ENCODE results near the gene RALGAPA2.

Gene RALGAPA2

DNA sequence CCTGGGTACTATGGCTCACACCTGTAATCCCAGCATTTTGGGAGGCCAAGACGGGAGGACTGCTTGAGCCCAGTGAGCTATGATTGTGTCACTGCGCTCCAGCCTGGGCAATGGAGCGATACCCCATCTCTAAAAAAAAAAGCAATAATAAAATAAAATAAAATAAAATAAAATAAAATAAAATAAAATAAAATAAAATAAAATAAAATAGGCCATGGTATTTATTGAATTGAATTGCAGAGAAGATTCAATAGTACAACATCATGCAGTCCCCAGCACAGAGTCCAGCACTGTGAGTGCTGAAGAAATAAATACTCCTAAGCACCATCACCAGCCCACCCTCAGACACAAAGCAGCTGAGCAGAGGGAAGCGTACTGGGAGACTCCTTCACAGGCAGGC, 144.7 kb downstream of the RALGAPA2 start:
- no peak for DNase-seq (ENCODE audit: low read depth)
- Histone ChIP-seq H3K27me3 (replicated peaks; ENCODE audit: control insufficient read depth, insufficient read depth, low read length) (no peaks in the 10 kb centered on the region), H3K4me3 (ENCODE audit: low read length) (no peak overlapping the region), H3K4me1 (ENCODE audit: control insufficient read depth, insufficient read depth, low read length) (no peaks in the 10 kb centered on the region), H3K9me3 (ENCODE audit: control insufficient read depth, low read length) (no peaks in the 10 kb centered on the region), H3K36me3 (ENCODE audit: control insufficient read depth, insufficient read depth, low read length, severe bottlenecking) (peaks cover 5% of the 10 kb centered on the region), H3K9ac (ENCODE audit: low read length) (no peak overlapping the region)

DNA sequence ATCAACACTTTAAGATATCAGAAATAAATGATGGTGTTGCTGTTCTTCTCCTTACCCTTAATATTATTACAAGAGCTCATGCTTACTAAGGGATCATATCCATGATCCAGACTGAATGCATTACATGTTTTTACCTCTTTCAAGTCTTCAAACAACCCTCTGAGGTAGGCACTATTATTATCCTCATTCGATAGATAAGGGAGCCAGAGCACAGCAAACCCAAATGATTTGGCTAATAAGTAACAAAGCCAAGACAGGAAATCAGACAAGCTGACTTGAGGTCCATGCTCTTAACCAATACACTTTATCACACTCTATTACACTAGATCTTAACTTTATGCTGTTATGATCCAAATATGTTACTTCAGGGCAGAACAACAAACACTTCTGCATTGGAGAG, 145.9 kb downstream of the RALGAPA2 start:
- Histone ChIP-seq H3K36me3 (ENCODE audit: control insufficient read depth, insufficient read depth, low read length, severe bottlenecking) (peaks cover 5% of the 10 kb centered on the region), H3K9me3 (ENCODE audit: control insufficient read depth, low read length) (no peaks in the 10 kb centered on the region), H3K4me3 (ENCODE audit: low read length) (no peak overlapping the region), H3K9ac (ENCODE audit: low read length) (no peak overlapping the region), H3K4me1 (ENCODE audit: control insufficient read depth, insufficient read depth, low read length) (no peaks in the 10 kb centered on the region), H3K27me3 (replicated peaks; ENCODE audit: control insufficient read depth, insufficient read depth, low read length) (no peaks in the 10 kb centered on the region)
- no peak for DNase-seq (ENCODE audit: low read depth)

GRCh38 chr20:20564279-20564678, 148.2 kb downstream of the RALGAPA2 start:
- Histone ChIP-seq H3K36me3 (ENCODE audit: control insufficient read depth, insufficient read depth, low read length, severe bottlenecking) (no peaks in the 10 kb centered on the region), H3K9me3 (ENCODE audit: control insufficient read depth, low read length) (no peaks in the 10 kb centered on the region), H3K27me3 (replicated peaks; ENCODE audit: control insufficient read depth, insufficient read depth, low read length) (no peaks in the 10 kb centered on the region), H3K4me1 (ENCODE audit: control insufficient read depth, insufficient read depth, low read length) (no peaks in the 10 kb centered on the region), H3K9ac (ENCODE audit: low read length) (no peak overlapping the region), H3K4me3 (ENCODE audit: low read length) (no peak overlapping the region)
- no peak for DNase-seq (ENCODE audit: low read depth)

DNA sequence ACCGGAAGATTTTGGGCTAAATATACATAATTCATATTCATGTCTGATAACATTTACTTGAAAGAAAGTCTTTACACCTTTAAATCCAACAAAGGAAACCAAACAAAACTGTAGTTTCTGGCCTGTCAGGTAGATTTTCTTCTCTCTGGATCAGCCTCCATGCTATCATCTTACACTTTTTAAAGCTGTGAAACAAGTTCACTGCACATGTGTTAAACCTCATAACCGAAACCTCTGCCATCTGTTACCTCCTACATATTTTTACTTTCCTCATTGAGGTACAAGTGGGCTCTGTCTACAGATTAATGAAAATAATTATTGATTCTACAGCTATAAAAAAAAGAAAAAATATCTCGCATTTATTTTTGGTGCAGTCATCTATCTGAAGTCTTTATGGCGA, 149.9 kb downstream of the RALGAPA2 start:
- Histone ChIP-seq H3K9ac (ENCODE audit: low read length) (no peak overlapping the region), H3K36me3 (ENCODE audit: control insufficient read depth, insufficient read depth, low read length, severe bottlenecking) (no peaks in the 10 kb centered on the region), H3K4me1 (ENCODE audit: control insufficient read depth, insufficient read depth, low read length) (no peaks in the 10 kb centered on the region), H3K9me3 (ENCODE audit: control insufficient read depth, low read length) (no peaks in the 10 kb centered on the region), H3K4me3 (ENCODE audit: low read length) (no peak overlapping the region), H3K27me3 (replicated peaks; ENCODE audit: control insufficient read depth, insufficient read depth, low read length) (no peaks in the 10 kb centered on the region)
- no peak for DNase-seq (ENCODE audit: low read depth)

DNA sequence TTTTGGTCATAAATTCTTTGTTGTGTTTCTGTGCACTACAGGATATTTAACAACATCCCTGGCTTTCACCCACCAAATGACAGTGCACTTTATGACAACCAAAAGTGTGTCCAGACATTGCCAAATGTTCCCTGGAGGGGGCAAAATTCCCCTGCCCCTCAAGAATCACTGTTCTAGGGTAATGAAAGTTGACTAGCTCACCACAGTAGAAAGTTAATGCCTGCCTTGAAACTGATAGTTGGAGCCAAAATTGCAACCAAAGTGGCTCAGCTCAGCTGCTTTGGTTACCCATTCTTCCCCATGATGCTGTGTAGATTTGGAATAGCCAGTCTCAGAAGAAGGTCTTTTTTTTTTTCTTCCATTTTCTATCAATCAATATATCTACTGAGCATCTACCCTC, 150.6 kb downstream of the RALGAPA2 start:
- Histone ChIP-seq H3K9ac (ENCODE audit: low read length) (no peak overlapping the region), H3K4me3 (ENCODE audit: low read length) (no peak overlapping the region), H3K4me1 (ENCODE audit: control insufficient read depth, insufficient read depth, low read length) (no peaks in the 10 kb centered on the region), H3K36me3 (ENCODE audit: control insufficient read depth, insufficient read depth, low read length, severe bottlenecking) (no peaks in the 10 kb centered on the region), H3K27me3 (replicated peaks; ENCODE audit: control insufficient read depth, insufficient read depth, low read length) (no peaks in the 10 kb centered on the region), H3K9me3 (ENCODE audit: control insufficient read depth, low read length) (no peaks in the 10 kb centered on the region)
- DNase-seq (ENCODE audit: low read depth) = no peak

DNA sequence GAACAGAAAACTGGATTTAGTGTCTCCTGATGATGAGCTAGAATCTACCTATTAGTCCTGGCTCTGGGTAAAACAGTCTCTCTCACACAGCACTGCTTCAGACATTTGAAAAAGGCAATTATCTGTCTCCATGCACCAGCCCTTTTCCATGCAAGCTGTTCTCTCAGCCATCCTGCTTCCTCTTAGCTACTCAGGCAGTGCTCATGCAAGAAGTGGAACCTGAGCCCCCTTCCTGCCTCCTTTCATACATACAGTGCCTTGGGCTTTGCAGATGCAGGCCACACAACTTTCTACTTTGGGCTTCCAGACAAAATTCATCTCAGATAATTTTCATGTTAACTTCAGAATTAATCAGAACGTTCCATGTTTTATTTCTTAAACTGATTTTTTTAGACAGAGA, 151.3 kb downstream of the RALGAPA2 start:
- no peaks in the 10 kb centered on the region for H3K4me1 ChIP-seq (ENCODE audit: control insufficient read depth, insufficient read depth, low read length)
- no peak overlapping the region for H3K4me3 ChIP-seq (ENCODE audit: low read length)
- H3K9ac ChIP-seq (ENCODE audit: low read length) = no peak overlapping the region
- DNase-seq (ENCODE audit: low read depth) = no peak
- no peaks in the 10 kb centered on the region for H3K9me3 ChIP-seq (ENCODE audit: control insufficient read depth, low read length)
- H3K36me3 ChIP-seq (ENCODE audit: control insufficient read depth, insufficient read depth, low read length, severe bottlenecking) = peaks cover 2% of the 10 kb centered on the region
- no peaks in the 10 kb centered on the region for H3K27me3 ChIP-seq (replicated peaks; ENCODE audit: control insufficient read depth, insufficient read depth, low read length)

- Histone ChIP-seq H3K4me1 (ENCODE audit: control insufficient read depth, insufficient read depth, low read length) (no peaks in the 10 kb centered on the region), H3K4me3 (ENCODE audit: low read length) (no peak overlapping the region), H3K36me3 (ENCODE audit: control insufficient read depth, insufficient read depth, low read length, severe bottlenecking) (peaks cover 6% of the 10 kb centered on the region), H3K9ac (ENCODE audit: low read length) (no peak overlapping the region), H3K9me3 (ENCODE audit: control insufficient read depth, low read length) (no peaks in the 10 kb centered on the region), H3K27me3 (replicated peaks; ENCODE audit: control insufficient read depth, insufficient read depth, low read length) (no peaks in the 10 kb centered on the region)
- DNase-seq (ENCODE audit: low read depth) = no peak
These were observed 155.0 kb downstream of the RALGAPA2 start for GRCh38 chr20:20557406-20557805.

DNA sequence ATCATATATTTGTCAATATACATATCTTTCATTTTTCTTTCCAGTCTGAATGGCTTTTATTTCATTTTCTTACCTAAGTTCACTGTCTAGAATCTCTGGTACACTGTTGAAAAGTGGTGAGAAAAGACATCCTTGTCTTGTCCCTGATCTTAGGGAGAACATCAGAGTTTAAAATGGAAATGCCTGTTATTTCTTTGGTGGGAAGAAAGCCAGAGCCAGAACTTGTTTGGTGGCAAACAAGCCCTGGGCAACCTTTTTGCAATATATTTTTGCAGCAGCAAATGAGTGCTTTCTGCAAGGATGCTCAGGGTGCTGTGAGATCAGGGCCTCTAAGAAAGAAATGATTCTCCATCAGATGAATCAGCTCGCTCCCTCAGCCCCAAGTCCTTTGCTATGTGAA, 156.6 kb downstream of the RALGAPA2 start:
- Histone ChIP-seq H3K4me3 (ENCODE audit: low read length) (no peak overlapping the region), H3K4me1 (ENCODE audit: control insufficient read depth, insufficient read depth, low read length) (no peaks in the 10 kb centered on the region), H3K9me3 (ENCODE audit: control insufficient read depth, low read length) (no peaks in the 10 kb centered on the region), H3K36me3 (ENCODE audit: control insufficient read depth, insufficient read depth, low read length, severe bottlenecking) (peaks cover 6% of the 10 kb centered on the region), H3K9ac (ENCODE audit: low read length) (no peak overlapping the region), H3K27me3 (replicated peaks; ENCODE audit: control insufficient read depth, insufficient read depth, low read length) (no peaks in the 10 kb centered on the region)
- no peak for DNase-seq (ENCODE audit: low read depth)

DNA sequence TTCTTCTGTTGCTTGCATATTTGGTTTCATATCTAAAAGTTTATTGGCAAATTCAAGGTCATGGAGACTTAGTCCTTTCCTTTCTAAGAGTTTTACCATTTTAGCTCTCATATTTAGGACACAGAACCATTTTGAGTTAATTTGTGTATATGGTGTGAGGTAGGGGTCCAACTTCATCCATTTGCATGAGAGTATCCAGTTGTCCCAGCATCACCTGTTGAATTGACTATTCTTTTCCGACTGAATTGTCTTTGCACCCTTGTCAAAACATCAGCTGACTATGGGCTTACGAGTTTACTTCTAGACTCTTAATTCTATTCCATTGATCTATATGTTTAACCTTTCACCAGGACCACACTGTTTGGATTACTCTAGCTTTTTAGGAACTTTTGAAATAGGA, 157.5 kb downstream of the RALGAPA2 start:
- H3K9me3 ChIP-seq (ENCODE audit: control insufficient read depth, low read length) = no peaks in the 10 kb centered on the region
- peaks cover 6% of the 10 kb centered on the region for H3K36me3 ChIP-seq (ENCODE audit: control insufficient read depth, insufficient read depth, low read length, severe bottlenecking)
- no peaks in the 10 kb centered on the region for H3K27me3 ChIP-seq (replicated peaks; ENCODE audit: control insufficient read depth, insufficient read depth, low read length)
- no peak for DNase-seq (ENCODE audit: low read depth)
- H3K4me3 ChIP-seq (ENCODE audit: low read length) = no peak overlapping the region
- H3K4me1 ChIP-seq (ENCODE audit: control insufficient read depth, insufficient read depth, low read length) = no peaks in the 10 kb centered on the region
- no peak overlapping the region for H3K9ac ChIP-seq (ENCODE audit: low read length)

DNA sequence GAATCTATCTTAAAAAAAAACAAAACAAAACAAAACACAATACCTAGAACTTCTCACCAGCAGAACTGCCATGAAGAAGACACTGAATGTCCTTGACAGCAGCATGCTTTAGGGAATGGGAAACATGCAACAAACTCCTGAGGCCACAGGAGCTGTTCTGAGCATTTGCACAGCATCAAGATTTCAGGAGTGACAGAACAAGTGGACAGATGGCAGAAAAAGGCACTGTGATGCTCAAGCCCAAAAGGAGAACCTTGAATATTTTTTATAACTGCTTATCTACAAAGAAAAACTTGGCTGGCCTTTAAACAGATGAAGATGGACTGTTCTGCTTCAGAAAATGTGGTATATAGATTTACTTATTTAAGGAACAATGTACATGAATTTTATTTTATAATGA, 158.9 kb downstream of the RALGAPA2 start:
- Histone ChIP-seq H3K27me3 (replicated peaks; ENCODE audit: control insufficient read depth, insufficient read depth, low read length) (no peaks in the 10 kb centered on the region), H3K9me3 (ENCODE audit: control insufficient read depth, low read length) (no peaks in the 10 kb centered on the region), H3K9ac (ENCODE audit: low read length) (no peak overlapping the region), H3K36me3 (ENCODE audit: control insufficient read depth, insufficient read depth, low read length, severe bottlenecking) (peaks cover 6% of the 10 kb centered on the region), H3K4me1 (ENCODE audit: control insufficient read depth, insufficient read depth, low read length) (no peaks in the 10 kb centered on the region), H3K4me3 (ENCODE audit: low read length) (no peak overlapping the region)
- no peak for DNase-seq (ENCODE audit: low read depth)

GRCh38 chr20:20552076-20552475, 160.4 kb downstream of the RALGAPA2 start:
- no peak overlapping the region for H3K4me3 ChIP-seq (ENCODE audit: low read length)
- H3K9me3 ChIP-seq (ENCODE audit: control insufficient read depth, low read length) = no peaks in the 10 kb centered on the region
- H3K27me3 ChIP-seq (replicated peaks; ENCODE audit: control insufficient read depth, insufficient read depth, low read length) = no peaks in the 10 kb centered on the region
- H3K4me1 ChIP-seq (ENCODE audit: control insufficient read depth, insufficient read depth, low read length) = no peaks in the 10 kb centered on the region
- DNase-seq (ENCODE audit: low read depth) = no peak
- H3K9ac ChIP-seq (ENCODE audit: low read length) = no peak overlapping the region
- peaks cover 6% of the 10 kb centered on the region for H3K36me3 ChIP-seq (ENCODE audit: control insufficient read depth, insufficient read depth, low read length, severe bottlenecking)

- H3K27me3 ChIP-seq (replicated peaks; ENCODE audit: control insufficient read depth, insufficient read depth, low read length) = no peaks in the 10 kb centered on the region
- no peaks in the 10 kb centered on the region for H3K4me1 ChIP-seq (ENCODE audit: control insufficient read depth, insufficient read depth, low read length)
- no peak overlapping the region for H3K9ac ChIP-seq (ENCODE audit: low read length)
- DNase-seq (ENCODE audit: low read depth) = no peak
- H3K4me3 ChIP-seq (ENCODE audit: low read length) = no peak overlapping the region
- peaks cover 8% of the 10 kb centered on the region for H3K36me3 ChIP-seq (ENCODE audit: control insufficient read depth, insufficient read depth, low read length, severe bottlenecking)
- no peaks in the 10 kb centered on the region for H3K9me3 ChIP-seq (ENCODE audit: control insufficient read depth, low read length)
These were observed 161.0 kb downstream of the RALGAPA2 start for GRCh38 chr20:20551409-20551808.
